ENCODE results near the gene FCMR.

DNA sequence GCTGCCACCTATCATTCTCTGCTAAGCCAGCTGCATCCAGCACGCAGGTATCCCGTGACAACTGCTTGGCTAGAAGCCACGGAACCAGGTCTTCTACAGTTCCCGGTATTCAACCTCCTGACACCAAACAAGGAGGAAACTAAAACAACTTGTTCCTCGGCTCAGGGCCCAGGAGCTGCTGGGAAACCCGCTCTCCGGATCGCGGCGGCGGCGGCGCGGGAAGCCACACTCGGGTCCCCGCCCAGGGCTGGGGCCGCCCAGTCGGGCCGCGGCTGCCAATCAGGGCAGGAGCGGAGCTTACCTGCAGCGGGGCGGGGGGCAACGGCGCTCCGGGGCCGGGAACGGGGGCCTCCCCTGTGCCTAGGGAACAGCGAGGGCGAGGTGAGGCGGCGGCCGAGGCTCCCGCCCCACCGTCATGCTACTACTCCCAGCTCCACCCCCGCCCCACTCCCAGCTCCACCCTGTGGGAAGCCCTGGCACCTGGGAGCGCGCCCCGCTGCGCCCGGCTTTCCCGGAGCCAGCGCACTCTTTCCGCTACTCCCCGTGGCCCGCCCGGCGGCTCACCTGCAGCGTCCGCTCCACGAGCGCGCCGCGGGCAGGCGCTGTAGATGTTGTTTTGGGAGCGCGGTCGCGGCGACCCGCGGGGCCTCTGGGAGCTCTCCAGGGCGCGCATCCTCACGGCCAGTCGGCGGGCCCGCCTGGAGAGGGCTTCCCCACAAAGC is 12.4 kb downstream of the FCMR start:
- TF ChIP-seq EZH2phosphoT487 (IDR thresholded peaks at IDR 0.05; ENCODE audit: insufficient read depth, low read depth): no peak
- TF ChIP-seq EZH2 (IDR thresholded peaks at IDR 0.05; ENCODE audit: insufficient read depth, poor library complexity, severe bottlenecking): no peak
